Thyroid gland (tissue), 4 donors: ENCODE measurements around the gene FYB2. TPM values are rescaled to one million over a fixed set of nuclear protein-coding genes. Genes with fewer than 3 reads are reported as not detected.

ENCODE experiments used
- DNase-seq, 2 donors: peaks; one replicate each; pipeline ENCODE4 v3.0.0-alpha.2; 2019
- H3K27ac ChIP-seq, 3 donors: fragments of 200-600 bp; sonication (generic); 1 replicate in 2 of 3; 2 replicates in 1 of 3; pipeline ENCODE4 v1.5.1; 2016 to 2019; ENCODE audit warnings: mild to moderate bottlenecking in 1 of 3, moderate library complexity in 1 of 3
- H3K27me3 ChIP-seq: fragments of 200-600 bp; sonication (generic); one replicate; pipeline ENCODE4 v1.5.1; 2019
- H3K36me3 ChIP-seq, 2 donors: fragments of 200-600 bp; sonication (generic); one replicate each; pipeline ENCODE4 v1.5.1; 2016 to 2019
- H3K4me1 ChIP-seq, 2 donors: fragments of 200-600 bp; sonication (generic); one replicate each; pipeline ENCODE4 v1.5.1; 2017 to 2019
- H3K4me3 ChIP-seq, 3 donors: fragments of 200-600 bp; sonication (generic); replicated peaks in 1 of 3; 1 replicate in 2 of 3; 2 replicates in 1 of 3; pipeline ENCODE4 v1.5.1; 2016; ENCODE audit warnings: mild to moderate bottlenecking in 1 of 3
- H3K9me3 ChIP-seq: fragments of 200-600 bp; sonication (generic); one replicate; pipeline ENCODE4 v1.5.1; 2017
- POLR2A ChIP-seq, 2 donors: fragments of 450-650 bp; IDR thresholded peaks; one replicate each; pipeline ENCODE4 v1.6.1; 2017; ENCODE audit warnings: antibody characterized with exemption in 2 of 2, mild to moderate bottlenecking in 2 of 2, moderate library complexity in 1 of 2
- WGBS, 2 donors: methylation state at CpG; one replicate each; pipeline ENCODE4 v1.1.5; 2017; 5-methylcytosine and 5-hydroxymethylcytosine counted together
- intact Hi-C: fragments of 100-400 bp; cut with DNase I; formaldehyde crosslinking; loops from one replicate; pipeline ENCODE4 v1.15.1; 2023
- total RNA-seq, 4 donors: library from RNA; depleted of rRNA; stranded (reverse); fragments of >200 nt; gene quantifications; one replicate each; pipeline ENCODE4 v1.2.3, GENCODE V29; 2016
- TF ChIP-seq, protein P1 (sequence below), 6 experiments: fragments of 200-600 bp in 3 of 6; fragments of 450-650 bp in 3 of 6; sonication (generic) in 3 of 6; IDR thresholded peaks; one replicate each; pipeline ENCODE4 v1.5.1; 2016 to 2019; ENCODE audit warnings: antibody characterized with exemption in 6 of 6, mild to moderate bottlenecking in 2 of 6, inconsistent platforms in 1 of 6, moderate library complexity in 1 of 6

The FYB2 gene
- total RNA-seq, 4 donors from 2014 or later = 0.13 to 1.6 (median 0.78) TPM; not detected in 1

DNA sequence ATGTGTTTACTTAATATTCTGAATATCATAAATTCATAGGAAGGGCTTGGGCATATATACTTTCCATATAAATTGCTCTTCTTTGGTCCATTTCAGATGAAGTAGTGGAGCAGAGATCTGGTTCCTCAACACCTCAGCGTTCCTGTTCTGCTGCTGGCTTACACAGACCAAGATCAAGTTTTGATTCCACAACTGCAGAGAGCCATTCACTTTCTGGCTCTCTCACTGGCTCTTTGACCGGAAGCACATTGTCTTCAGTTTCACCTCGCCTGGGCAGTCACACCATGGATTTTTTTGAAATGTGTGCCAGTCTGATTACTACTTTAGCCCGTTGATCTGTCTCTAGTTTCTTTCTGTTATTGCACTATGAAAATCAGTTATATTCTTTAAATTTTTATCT is 111.8 kb downstream of the FYB2 start:
- Histone ChIP-seq H3K4me3 (no peak overlapping the region), H3K27ac (no peak overlapping the region), H3K36me3 (peaks cover 0 to 4% of the 10 kb centered on the region in 2 donors), H3K4me1 (no peaks in the 10 kb centered on the region), H3K9me3 (no peaks in the 10 kb centered on the region), H3K27me3 (no peaks in the 10 kb centered on the region)
- TF ChIP-seq POLR2A (IDR thresholded peaks at IDR 0.05) = no peak
- TF ChIP-seq, protein P1, sequence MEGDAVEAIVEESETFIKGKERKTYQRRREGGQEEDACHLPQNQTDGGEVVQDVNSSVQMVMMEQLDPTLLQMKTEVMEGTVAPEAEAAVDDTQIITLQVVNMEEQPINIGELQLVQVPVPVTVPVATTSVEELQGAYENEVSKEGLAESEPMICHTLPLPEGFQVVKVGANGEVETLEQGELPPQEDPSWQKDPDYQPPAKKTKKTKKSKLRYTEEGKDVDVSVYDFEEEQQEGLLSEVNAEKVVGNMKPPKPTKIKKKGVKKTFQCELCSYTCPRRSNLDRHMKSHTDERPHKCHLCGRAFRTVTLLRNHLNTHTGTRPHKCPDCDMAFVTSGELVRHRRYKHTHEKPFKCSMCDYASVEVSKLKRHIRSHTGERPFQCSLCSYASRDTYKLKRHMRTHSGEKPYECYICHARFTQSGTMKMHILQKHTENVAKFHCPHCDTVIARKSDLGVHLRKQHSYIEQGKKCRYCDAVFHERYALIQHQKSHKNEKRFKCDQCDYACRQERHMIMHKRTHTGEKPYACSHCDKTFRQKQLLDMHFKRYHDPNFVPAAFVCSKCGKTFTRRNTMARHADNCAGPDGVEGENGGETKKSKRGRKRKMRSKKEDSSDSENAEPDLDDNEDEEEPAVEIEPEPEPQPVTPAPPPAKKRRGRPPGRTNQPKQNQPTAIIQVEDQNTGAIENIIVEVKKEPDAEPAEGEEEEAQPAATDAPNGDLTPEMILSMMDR (IDR thresholded peaks at IDR 0.05) = no peak
- DNase-seq = no peak
- intact Hi-C loops = loop anchor here (5.0 kb wide), 1 partner anchor 1420 kb away; no protein-coding TSS in a partner anchor
- WGBS, 2 donors = 75 to 84% methylated on average over 4 of the region's 4 CpGs

DNA sequence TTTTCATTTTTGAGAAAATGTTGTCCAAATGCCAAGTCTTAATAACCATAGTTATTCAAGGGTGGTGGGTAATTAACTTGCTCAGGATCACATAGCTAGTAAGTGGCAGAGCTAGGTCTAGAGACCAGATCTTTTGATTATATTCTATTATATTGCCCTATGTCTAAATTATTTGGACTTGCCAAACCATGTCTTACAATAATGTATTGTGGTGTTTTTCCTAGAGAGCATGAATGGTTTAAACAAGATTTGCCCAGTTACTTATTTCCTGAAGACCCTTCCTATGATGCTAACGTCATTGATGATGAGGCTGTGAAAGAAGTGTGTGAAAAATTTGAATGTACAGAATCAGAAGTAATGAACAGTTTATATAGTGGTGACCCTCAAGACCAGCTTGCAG is 115.5 kb downstream of the FYB2 start:
- Histone ChIP-seq H3K9me3 (no peaks in the 10 kb centered on the region), H3K4me3 (no peak overlapping the region), H3K36me3 (peaks cover 0 to 4% of the 10 kb centered on the region in 2 donors), H3K27me3 (no peaks in the 10 kb centered on the region), H3K27ac (no peak overlapping the region), H3K4me1 (no peaks in the 10 kb centered on the region)
- TF ChIP-seq, protein P1 (IDR thresholded peaks at IDR 0.05) = no peak
- TF ChIP-seq POLR2A (IDR thresholded peaks at IDR 0.05) = no peak
- WGBS, 2 donors = 95 to 100% methylated on average over 1 of the region's 1 CpG
- DNase-seq = no peak
- intact Hi-C loops = no loop called here

DNA sequence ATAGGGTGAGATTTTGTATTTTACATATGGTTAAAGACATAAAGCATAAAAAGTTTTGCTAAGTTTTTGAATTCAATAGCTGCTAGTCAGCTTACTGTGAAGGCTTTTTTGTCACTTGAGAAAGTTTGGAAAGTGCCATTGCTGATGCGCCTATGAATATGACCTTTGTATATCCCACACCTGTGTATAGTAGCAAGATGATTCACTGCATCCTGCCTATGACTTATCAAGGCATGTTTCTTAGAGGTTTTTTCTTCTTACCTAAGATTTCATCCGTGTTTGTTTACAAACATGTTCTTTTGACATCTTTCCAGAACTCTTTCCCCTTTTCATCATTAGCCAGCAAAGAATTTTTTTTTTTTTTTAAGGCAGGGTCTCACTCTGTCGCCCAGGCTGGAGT is 122.5 kb downstream of the FYB2 start:
- 84 to 85% methylated on average over 3 of the region's 3 CpGs for WGBS, 2 donors
- TF ChIP-seq, protein P1 (IDR thresholded peaks at IDR 0.05) = no peak
- no peak for TF ChIP-seq POLR2A (IDR thresholded peaks at IDR 0.05)

DNA sequence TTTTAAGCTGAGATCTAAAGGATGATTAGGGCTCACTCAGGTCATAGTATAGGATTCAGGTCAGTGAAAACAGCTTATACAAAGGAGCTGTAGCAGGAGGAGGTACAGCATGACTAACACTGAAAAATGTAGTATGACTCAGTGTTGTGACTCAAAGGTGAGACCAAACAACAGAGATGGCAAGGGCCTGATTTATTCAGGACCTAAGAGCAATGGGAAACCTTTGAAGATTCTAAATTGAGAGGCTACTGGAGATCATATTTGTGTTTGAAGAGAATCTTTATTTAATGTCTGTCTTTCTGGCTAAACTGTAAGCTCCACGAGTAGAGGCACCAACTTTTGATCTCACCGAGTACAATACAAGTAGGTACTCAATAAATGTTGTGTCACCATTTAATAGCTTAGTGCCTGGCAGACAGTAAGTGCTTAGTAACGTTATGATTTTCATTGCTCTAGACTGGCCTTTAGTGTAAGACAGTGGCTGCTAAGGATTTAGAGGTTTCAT is 130.6 kb downstream of the FYB2 start:
- no peak for DNase-seq
- H3K36me3 ChIP-seq = no peaks in the 10 kb centered on the region
- TF ChIP-seq, protein P1 (IDR thresholded peaks at IDR 0.05) = no peak
- TF ChIP-seq POLR2A (IDR thresholded peaks at IDR 0.05) = no peak
- H3K27me3 ChIP-seq = no peaks in the 10 kb centered on the region
- intact Hi-C loops = no loop called here
- 75 to 80% methylated on average over 3 of the region's 3 CpGs for WGBS, 2 donors
- H3K4me1 ChIP-seq = no peaks in the 10 kb centered on the region
- H3K4me3 ChIP-seq = no peak overlapping the region
- no peaks in the 10 kb centered on the region for H3K9me3 ChIP-seq
- H3K27ac ChIP-seq = no peak overlapping the region

More for the DNA sequence above, 122.5 kb downstream of the FYB2 start:
- H3K27ac ChIP-seq = no peak overlapping the region
- no peak overlapping the region for H3K4me3 ChIP-seq
- DNase-seq = no peak
- no peaks in the 10 kb centered on the region for H3K9me3 ChIP-seq
- intact Hi-C loops = no loop called here
- no peaks in the 10 kb centered on the region for H3K4me1 ChIP-seq
- H3K27me3 ChIP-seq = no peaks in the 10 kb centered on the region
- no peaks in the 10 kb centered on the region for H3K36me3 ChIP-seq

DNA sequence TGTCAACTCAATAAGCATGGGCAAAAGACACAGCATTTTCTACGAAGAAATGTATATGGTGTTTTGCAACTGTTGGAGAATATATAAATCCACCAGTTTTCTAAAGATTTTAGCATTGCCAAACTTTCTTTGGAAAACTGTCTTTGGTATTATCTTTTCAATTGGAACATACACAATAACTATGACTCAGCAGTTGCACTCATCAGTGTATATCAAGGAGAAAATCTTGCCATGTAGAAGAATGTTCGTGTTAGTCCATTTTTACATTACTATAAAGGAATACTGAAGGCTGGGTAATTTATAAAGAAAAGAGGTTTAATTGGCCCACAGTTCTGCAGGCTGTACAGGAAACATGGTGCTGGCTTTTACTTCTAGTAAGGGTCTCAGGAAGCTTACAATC is 133.0 kb downstream of the FYB2 start:
- Histone ChIP-seq H3K36me3 (no peaks in the 10 kb centered on the region), H3K27ac (no peak overlapping the region), H3K4me1 (no peaks in the 10 kb centered on the region), H3K9me3 (no peaks in the 10 kb centered on the region), H3K4me3 (no peak overlapping the region), H3K27me3 (no peaks in the 10 kb centered on the region)
- intact Hi-C loops = no loop called here
- TF ChIP-seq POLR2A (IDR thresholded peaks at IDR 0.05) = no peak
- TF ChIP-seq, protein P1 (IDR thresholded peaks at IDR 0.05) = no peak
- WGBS, 2 donors = 90 to 96% methylated on average over 2 of the region's 2 CpGs
- DNase-seq = no peak
